Muscle layer of colon (tissue), 2 donors: ENCODE measurements around the gene SLC2A13.

ENCODE experiments used
- H3K27ac ChIP-seq: one replicate; pipeline ENCODE4 v1.7.0; 2013; ENCODE audit warnings: low read depth, mild to moderate bottlenecking, low read length, moderate library complexity
- H3K27me3 ChIP-seq, 2 donors: one replicate each; pipeline ENCODE4 v1.7.0; 2013; ENCODE audit warnings: low read length in 2 of 2, mild to moderate bottlenecking in 2 of 2; ENCODE audit not compliant: insufficient read depth in 2 of 2, control insufficient read depth in 1 of 2
- H3K36me3 ChIP-seq: one replicate; pipeline ENCODE4 v1.7.0; 2013; ENCODE audit warnings: mild to moderate bottlenecking, low read length; ENCODE audit not compliant: insufficient read depth
- H3K4me1 ChIP-seq: one replicate; pipeline ENCODE4 v1.7.0; 2013; ENCODE audit warnings: mild to moderate bottlenecking, low read length; ENCODE audit not compliant: insufficient read depth
- H3K4me3 ChIP-seq, 2 donors: one replicate each; pipeline ENCODE4 v1.7.0; 2013; ENCODE audit warnings: low read length in 2 of 2, low read depth in 1 of 2, mild to moderate bottlenecking in 1 of 2, moderate library complexity in 1 of 2
- H3K9ac ChIP-seq: one replicate; pipeline ENCODE4 v1.7.0; 2013; ENCODE audit warnings: low read length
- H3K9me3 ChIP-seq: one replicate; pipeline ENCODE4 v1.7.0; 2013; ENCODE audit warnings: mild to moderate bottlenecking, low read length
- donor health status: abdominal sarcoma.
- donor health status: Adenocarcinoma of cecum.

The SLC2A13 gene

GRCh38 chr12:40104461-40105264 is 1.2 kb downstream of the SLC2A13 start:
- H3K27ac ChIP-seq = peak overlapping the region; percentile 86
- H3K9ac ChIP-seq = peak overlapping the region; percentile 7
- no peaks in the 10 kb centered on the region for H3K9me3 ChIP-seq
- no peaks in the 10 kb centered on the region for H3K36me3 ChIP-seq
- peaks cover 26% of the 10 kb centered on the region for H3K4me1 ChIP-seq
- no peaks in the 10 kb centered on the region for H3K27me3 ChIP-seq
- peak overlapping the region; percentile 73 to 92 for H3K4me3 ChIP-seq

- peaks cover 26% of the 10 kb centered on the region for H3K4me1 ChIP-seq
- no peak overlapping the region for H3K9ac ChIP-seq
- no peaks in the 10 kb centered on the region for H3K27me3 ChIP-seq
- no peaks in the 10 kb centered on the region for H3K36me3 ChIP-seq
- no peak overlapping the region for H3K4me3 ChIP-seq
- no peak overlapping the region for H3K27ac ChIP-seq
- no peaks in the 10 kb centered on the region for H3K9me3 ChIP-seq
Observed at GRCh38 chr12:40103043-40103442, 2.8 kb downstream of the SLC2A13 start.

- Histone ChIP-seq H3K4me3 (no peak overlapping the region), H3K4me1 (peaks cover 25% of the 10 kb centered on the region), H3K9ac (no peak overlapping the region), H3K9me3 (no peaks in the 10 kb centered on the region), H3K36me3 (no peaks in the 10 kb centered on the region), H3K27me3 (no peaks in the 10 kb centered on the region), H3K27ac (no peak overlapping the region)
Observed at GRCh38 chr12:40101747-40102146, 4.1 kb downstream of the SLC2A13 start.

- Histone ChIP-seq H3K36me3 (no peaks in the 10 kb centered on the region), H3K27ac (no peak overlapping the region), H3K4me1 (peaks cover 16% of the 10 kb centered on the region), H3K27me3 (no peaks in the 10 kb centered on the region), H3K9ac (no peak overlapping the region), H3K9me3 (no peaks in the 10 kb centered on the region), H3K4me3 (no peak overlapping the region)
Observed at GRCh38 chr12:40099423-40099853, 6.4 kb downstream of the SLC2A13 start.

DNA sequence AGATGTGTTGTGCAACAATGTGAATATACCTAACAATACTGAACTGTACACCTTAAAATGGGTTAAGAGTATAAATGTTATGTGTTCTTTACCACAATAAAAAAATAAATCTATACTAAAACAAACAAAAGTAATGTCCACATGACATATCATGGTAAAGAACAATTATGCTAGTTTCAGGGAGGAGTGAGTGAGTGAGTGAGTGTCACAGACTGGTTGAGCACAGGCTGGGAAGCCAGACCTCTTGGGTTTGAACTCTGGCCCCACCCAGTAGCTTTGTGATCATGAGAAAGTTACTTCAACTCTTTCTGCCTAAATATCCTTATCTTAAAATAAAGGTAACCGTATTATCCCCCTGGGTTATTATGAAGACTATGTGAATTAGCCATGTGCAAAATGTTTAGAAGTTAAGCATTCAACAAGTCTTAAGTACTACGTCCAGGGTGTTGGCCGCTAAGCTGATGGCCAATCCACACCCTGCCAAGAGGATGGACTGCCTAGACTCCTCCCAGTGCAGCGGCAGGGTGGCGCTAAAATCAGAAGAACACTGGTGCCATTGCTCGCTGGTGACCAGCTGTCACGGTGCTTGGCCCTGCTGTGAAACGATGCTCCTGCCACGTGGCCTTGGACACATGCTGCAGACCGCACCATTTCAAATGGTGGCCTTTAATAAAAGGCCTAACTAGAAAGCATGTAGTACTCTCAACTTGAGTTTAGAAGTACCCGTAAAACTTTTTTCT is 7.3 kb downstream of the SLC2A13 start:
- Histone ChIP-seq H3K27ac (no peak overlapping the region), H3K27me3 (no peaks in the 10 kb centered on the region), H3K9ac (no peak overlapping the region), H3K36me3 (no peaks in the 10 kb centered on the region), H3K4me1 (peaks cover 10% of the 10 kb centered on the region), H3K9me3 (no peaks in the 10 kb centered on the region), H3K4me3 (no peak overlapping the region)

GRCh38 chr12:40093512-40093911 is 12.4 kb downstream of the SLC2A13 start:
- H3K4me1 ChIP-seq = no peaks in the 10 kb centered on the region
- H3K36me3 ChIP-seq = no peaks in the 10 kb centered on the region
- H3K27ac ChIP-seq = no peak overlapping the region
- no peaks in the 10 kb centered on the region for H3K27me3 ChIP-seq
- no peak overlapping the region for H3K4me3 ChIP-seq
- no peak overlapping the region for H3K9ac ChIP-seq
- H3K9me3 ChIP-seq = no peaks in the 10 kb centered on the region

GRCh38 chr12:40086471-40086870 is 19.4 kb downstream of the SLC2A13 start:
- H3K4me3 ChIP-seq = no peak overlapping the region
- no peaks in the 10 kb centered on the region for H3K36me3 ChIP-seq
- H3K9me3 ChIP-seq = no peaks in the 10 kb centered on the region
- no peak overlapping the region for H3K9ac ChIP-seq
- no peaks in the 10 kb centered on the region for H3K27me3 ChIP-seq
- H3K27ac ChIP-seq = no peak overlapping the region
- H3K4me1 ChIP-seq = no peaks in the 10 kb centered on the region

DNA sequence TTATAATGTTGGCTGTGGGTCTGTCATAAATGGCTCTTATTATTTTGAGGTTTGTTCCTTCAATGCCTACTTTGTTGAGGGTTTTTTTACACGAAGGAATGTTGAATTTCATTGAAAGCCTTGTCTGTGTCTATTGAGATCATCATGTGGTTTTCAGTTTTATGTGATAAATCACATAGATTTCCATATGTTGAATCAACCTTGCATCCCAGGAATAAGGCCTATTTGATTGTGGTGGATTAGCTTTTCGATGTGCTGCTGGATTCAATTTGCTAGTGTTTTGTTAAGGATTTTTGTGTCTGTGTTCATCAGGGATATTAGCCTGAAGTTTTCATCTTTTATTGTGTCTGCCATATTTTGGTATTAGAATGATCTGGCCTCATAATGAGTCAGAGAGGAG is 27.6 kb downstream of the SLC2A13 start:
- H3K9me3 ChIP-seq = no peaks in the 10 kb centered on the region
- no peak overlapping the region for H3K27ac ChIP-seq
- H3K4me3 ChIP-seq = no peak overlapping the region
- no peaks in the 10 kb centered on the region for H3K27me3 ChIP-seq
- no peak overlapping the region for H3K9ac ChIP-seq
- H3K36me3 ChIP-seq = no peaks in the 10 kb centered on the region
- H3K4me1 ChIP-seq = no peaks in the 10 kb centered on the region

GRCh38 chr12:40075458-40075857 is 30.4 kb downstream of the SLC2A13 start:
- H3K4me1 ChIP-seq = peaks cover 6% of the 10 kb centered on the region
- no peaks in the 10 kb centered on the region for H3K9me3 ChIP-seq
- no peak overlapping the region for H3K9ac ChIP-seq
- no peaks in the 10 kb centered on the region for H3K27me3 ChIP-seq
- no peak overlapping the region for H3K27ac ChIP-seq
- H3K4me3 ChIP-seq = no peak overlapping the region
- no peaks in the 10 kb centered on the region for H3K36me3 ChIP-seq

- no peak overlapping the region for H3K4me3 ChIP-seq
- H3K36me3 ChIP-seq = no peaks in the 10 kb centered on the region
Observed at GRCh38 chr12:40068416-40068815, 37.5 kb downstream of the SLC2A13 start.

GRCh38 chr12:40065636-40066035 is 40.2 kb downstream of the SLC2A13 start:
- Histone ChIP-seq H3K27me3 (no peaks in the 10 kb centered on the region), H3K9me3 (no peaks in the 10 kb centered on the region), H3K4me3 (no peak overlapping the region), H3K9ac (no peak overlapping the region), H3K36me3 (no peaks in the 10 kb centered on the region), H3K27ac (no peak overlapping the region), H3K4me1 (peaks cover 36% of the 10 kb centered on the region)

More at GRCh38 chr12:40068416-40068815, 37.5 kb downstream of the SLC2A13 start:
- Histone ChIP-seq H3K4me1 (peaks cover 21% of the 10 kb centered on the region), H3K9ac (no peak overlapping the region), H3K27ac (no peak overlapping the region), H3K9me3 (no peaks in the 10 kb centered on the region), H3K27me3 (no peaks in the 10 kb centered on the region)
